Right lobe of liver (tissue), 4 donors: Measurements from ENCODE around the gene RHOU.

Source experiments
- POLR2A ChIP-seq: fragments of 450-650 bp; IDR thresholded peaks from one replicate; pipeline ENCODE4 v1.6.1; 2017; ENCODE audit warnings: antibody characterized with exemption, mild to moderate bottlenecking
- TF ChIP-seq, protein P1 (sequence below), 4 donors: fragments of 200-600 bp in 3 of 4; fragments of 450-650 bp in 1 of 4; IDR thresholded peaks; one replicate each; pipeline versions ENCODE4 v1.5.1 to v1.8.0; 2016 to 2022; ENCODE audit warnings: antibody characterized with exemption in 4 of 4, mild to moderate bottlenecking in 2 of 4
- donor health status: DM: no; HTN: no; CAD: no.
- donor health status: DM: no; HTN: no; CAD: no.
- donor health status: DM: no; HTN: yes; CAD: no.

DNA sequence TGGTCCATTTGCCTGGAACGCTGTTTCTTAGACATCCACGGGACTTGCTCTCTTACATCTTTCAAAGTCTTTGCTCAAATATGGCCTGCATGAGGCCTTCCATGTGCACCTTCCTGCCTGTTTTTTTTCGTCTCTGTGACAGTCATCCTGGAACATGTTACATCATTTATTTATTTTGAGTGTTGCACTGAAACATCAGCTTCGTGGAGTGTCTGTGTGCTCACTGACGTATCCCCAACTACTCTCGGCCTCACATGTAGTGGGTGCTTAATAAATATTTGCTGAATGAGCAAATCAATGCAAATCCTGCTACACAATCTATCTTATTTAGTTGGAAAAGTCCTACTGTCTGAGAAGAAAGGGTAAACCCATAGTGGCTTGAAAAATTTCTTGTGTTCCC lies 11.4 kb upstream of the RHOU start:
- TF ChIP-seq POLR2A, result no peak
- TF ChIP-seq, protein P1, sequence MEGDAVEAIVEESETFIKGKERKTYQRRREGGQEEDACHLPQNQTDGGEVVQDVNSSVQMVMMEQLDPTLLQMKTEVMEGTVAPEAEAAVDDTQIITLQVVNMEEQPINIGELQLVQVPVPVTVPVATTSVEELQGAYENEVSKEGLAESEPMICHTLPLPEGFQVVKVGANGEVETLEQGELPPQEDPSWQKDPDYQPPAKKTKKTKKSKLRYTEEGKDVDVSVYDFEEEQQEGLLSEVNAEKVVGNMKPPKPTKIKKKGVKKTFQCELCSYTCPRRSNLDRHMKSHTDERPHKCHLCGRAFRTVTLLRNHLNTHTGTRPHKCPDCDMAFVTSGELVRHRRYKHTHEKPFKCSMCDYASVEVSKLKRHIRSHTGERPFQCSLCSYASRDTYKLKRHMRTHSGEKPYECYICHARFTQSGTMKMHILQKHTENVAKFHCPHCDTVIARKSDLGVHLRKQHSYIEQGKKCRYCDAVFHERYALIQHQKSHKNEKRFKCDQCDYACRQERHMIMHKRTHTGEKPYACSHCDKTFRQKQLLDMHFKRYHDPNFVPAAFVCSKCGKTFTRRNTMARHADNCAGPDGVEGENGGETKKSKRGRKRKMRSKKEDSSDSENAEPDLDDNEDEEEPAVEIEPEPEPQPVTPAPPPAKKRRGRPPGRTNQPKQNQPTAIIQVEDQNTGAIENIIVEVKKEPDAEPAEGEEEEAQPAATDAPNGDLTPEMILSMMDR (IDR thresholded peaks at IDR 0.05), result no peak
